ENCODE measurements around the gene TCAP. TPM values are rescaled to one million over a fixed set of nuclear protein-coding genes. Genes with fewer than 3 reads are reported as not detected.
A peak's percentile ranks its signal among the peaks of the same experiment; 100 is the strongest.

TCAP gene
- total RNA-seq, 1 experiment from 2014 or later: 0.19 TPM

DNA sequence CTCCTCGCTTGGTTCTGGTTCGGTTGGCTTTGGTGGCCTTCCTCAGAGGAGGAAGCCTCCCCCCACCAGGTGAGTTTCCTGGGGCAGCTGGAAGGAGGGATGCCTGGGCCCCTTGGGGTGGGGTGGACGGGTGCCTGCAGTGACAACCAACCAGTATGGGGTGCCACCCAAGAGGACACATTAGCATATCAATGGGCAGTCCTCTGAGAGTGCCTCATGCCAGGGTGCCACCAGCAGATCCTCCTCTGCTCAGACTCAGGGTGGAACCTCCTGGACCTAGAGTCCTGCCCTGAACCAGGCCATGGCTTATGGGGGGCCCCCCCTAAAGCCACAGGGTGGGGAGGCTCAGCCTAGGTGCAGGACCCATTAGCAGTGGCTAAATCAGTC lies 35.7 kb upstream of the TCAP start:
- no peak for DNase-seq (ENCODE audit: low spot score)

DNA sequence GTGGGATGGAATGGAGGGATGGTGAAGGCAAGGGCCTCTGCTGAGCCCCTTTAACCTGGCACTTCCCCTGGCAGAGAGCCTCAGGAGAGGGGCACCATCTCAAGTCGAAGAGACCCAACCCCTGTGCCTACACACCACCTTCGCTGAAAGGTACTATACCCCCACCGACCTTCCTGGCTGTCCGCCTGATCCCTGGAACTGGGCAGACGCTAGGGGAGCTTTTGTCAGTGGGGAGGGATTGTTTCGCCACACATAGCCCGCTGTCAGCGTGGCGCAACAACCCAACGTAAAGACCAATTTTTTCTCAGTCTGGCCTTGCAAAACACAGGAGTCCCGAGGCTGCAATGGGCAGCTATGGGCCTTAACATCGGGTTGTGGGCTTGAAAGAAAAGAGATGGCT lies 35.3 kb upstream of the TCAP start:
- no peak for DNase-seq (ENCODE audit: low spot score)

DNA sequence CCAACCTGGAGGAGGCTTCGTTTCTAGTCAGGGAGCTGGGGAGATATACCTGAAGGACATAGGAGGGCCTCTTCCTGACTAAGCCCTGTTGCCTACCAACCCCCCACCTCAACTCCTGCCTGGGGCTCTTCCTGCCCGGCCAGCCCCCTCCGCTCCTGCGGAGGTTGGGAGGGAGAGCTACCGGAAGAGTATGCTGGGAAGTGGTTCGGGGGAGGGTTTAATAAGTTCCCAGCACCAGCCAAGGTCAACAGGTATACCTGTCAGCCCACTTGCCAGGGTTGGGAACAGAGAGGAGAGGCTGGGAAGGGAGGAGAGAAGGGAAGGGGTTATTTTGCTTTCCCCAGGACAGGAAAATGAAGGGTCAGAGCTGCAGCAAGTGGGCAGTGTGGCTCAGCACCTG lies 33.7 kb upstream of the TCAP start:
- no peak for DNase-seq (ENCODE audit: low spot score)

DNA sequence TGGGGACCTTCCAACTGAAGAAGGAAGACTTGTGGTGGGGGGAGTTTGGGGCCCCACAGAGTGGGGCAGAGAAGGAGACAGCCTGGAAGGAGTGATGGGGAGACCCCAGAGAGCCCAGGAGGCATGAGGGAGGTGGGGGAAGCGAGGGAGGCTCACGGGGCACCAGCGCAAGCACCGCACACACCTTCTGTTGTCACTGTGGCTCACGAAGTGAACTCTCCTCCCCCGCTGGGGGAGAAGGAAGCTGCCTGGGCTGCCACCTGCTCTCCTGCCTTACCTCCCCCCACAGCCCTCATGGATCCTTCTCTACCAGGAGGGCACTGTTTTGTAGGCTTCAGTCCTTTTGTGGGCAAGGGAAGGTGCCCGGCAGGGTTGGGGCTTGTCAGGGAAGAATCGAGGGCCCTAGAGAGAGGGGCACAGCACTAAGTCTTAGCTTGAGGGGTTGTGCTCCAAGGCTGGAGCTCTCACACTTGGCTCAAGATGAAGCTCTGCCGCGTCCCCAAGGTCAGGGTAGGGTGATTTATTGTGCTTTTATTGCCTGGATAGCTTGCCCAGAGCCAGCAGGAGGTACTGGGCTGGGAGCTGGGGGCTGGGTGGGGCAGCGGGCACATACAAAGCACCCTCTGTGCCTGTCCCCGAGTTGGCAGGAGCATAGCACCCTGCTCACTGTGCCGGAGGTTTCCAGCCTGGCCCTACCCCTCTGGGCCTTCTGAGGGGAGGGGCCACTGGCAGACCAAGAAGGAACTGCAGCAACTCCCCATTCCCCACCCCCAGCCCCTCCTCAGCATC lies 32.8 kb upstream of the TCAP start:
- no peak for DNase-seq (ENCODE audit: low spot score)

DNA sequence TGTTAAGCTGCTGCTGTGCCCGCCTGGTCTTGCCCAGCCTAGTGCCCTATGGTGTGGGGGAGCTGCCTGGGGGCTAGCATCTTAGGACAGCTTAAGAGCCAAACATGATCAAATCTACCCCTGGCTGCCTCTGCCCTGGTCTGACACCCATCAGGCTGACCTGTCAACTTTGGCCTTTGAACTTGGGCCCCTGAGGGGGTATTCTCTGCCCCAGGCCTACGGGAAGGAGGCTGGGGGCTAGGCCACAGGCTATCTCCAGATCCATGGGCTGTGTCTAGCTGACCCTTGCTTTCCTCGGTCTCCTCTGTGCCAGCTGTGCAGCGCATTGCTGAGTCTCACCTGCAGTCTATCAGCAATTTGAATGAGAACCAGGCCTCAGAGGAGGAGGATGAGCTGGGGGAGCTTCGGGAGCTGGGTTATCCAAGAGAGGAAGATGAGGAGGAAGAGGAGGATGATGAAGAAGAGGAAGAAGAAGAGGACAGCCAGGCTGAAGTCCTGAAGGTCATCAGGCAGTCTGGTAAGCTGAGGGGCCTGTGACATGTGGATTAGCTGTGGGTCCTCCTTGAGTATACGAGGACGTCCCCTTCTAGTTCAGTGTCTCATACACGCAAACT lies 31.5 kb upstream of the TCAP start:
- no peak for DNase-seq (ENCODE audit: low spot score)

DNA sequence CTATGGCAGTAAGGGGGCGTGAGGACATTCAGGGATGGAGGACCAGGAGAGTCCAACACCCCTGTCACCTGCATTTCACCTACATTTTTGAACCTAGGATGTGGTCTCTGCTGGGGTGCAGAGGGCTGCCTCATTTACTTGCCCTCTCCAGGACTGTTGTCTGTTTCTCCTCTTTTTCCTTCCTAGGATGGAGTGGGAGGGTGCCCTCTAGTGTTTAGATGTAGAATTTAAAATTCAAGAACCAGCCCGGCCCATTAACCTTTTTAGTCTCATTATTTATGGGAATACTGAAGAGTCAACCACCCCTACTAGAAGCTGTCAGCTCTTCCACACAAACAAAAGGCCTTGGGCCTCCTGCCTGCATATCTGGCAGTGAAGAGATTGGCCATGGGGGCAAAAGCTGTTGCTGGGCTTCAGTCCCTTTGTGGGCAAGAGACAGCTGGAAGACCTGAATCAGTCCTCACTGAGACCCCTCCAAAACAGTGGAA lies 30.7 kb upstream of the TCAP start:
- DNase-seq (ENCODE audit: low spot score): no peak

DNA sequence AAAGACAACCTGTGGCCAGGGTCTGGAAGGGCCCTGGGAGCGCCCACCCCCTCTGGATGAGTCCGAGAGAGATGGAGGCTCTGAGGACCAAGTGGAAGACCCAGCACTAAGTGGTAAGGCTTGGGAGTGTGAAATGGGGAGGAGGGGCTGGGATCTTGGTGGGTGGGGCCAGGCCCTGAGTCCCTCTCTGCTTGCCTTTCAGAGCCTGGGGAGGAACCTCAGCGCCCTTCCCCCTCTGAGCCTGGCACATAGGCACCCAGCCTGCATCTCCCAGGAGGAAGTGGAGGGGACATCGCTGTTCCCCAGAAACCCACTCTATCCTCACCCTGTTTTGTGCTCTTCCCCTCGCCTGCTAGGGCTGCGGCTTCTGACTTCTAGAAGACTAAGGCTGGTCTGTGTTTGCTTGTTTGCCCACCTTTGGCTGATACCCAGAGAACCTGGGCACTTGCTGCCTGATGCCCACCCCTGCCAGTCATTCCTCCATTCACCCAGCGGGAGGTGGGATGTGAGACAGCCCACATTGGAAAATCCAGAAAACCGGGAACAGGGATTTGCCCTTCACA lies 29.5 kb upstream of the TCAP start:
- no peak for DNase-seq (ENCODE audit: low spot score)

DNA sequence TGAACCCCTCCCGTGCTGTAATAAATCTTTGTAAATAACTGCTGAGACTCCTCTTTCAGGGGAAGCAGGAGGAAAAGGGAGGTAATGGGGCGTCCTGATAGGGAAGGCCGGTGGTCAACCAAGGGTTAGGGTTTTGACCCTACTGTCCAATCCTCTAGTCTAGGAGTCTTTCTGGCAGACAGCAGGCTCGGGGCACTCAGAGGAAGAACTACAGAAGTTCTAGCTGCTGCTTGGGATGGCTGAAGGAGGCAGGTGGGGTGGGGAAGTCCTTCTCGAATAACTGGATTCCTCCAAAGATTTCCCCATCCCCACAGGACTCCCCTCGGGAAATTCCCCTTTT lies 28.6 kb upstream of the TCAP start:
- no peak for DNase-seq (ENCODE audit: low spot score)

DNA sequence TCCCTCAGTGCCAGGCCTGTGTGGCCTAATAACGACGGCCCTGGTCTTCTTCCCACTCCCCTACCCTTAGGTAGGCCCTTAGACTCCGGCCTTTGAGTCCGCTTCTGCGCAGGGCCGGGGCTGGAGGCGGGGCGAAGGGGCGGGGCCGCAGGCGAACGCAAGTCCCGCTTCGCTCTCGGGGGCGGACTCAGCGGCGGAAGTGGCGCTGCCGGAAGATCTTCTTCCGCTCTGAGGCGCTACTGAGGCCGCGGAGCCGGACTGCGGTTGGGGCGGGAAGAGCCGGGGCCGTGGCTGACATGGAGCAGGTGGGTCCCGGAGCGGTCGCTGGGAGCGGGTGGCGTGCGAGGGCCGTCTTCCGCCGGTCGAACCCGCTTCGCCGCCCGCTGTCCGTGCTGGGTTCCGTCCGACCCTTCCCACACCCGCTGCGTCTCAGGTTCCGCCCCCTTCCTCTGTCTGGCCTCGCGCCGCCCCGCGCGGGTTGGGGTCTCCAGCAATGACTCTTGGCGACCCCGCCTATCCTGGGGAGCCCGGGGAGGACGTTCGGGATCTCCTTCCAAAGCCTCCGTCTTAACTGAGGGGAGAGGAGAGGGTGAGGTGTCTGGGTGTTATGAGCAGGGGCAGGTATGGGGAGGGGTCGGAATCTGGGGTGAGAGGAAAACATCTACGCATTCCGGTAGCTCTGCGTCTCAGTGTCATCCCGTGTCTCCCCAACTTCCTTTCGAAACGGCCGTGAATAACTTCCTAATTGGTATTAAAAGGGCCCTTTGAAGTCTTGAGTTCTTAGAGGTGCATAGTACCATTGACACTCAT lies 28.0 kb upstream of the TCAP start, which contains the start of gene STARD3:
Gene STARD3, plus strand, starts transcription at position 218 of the 810 bp plus-strand sequence. CDS start 16,388 bp downstream, outside the sequence.
- peak; percentile 76 for DNase-seq (ENCODE audit: low spot score)

DNA sequence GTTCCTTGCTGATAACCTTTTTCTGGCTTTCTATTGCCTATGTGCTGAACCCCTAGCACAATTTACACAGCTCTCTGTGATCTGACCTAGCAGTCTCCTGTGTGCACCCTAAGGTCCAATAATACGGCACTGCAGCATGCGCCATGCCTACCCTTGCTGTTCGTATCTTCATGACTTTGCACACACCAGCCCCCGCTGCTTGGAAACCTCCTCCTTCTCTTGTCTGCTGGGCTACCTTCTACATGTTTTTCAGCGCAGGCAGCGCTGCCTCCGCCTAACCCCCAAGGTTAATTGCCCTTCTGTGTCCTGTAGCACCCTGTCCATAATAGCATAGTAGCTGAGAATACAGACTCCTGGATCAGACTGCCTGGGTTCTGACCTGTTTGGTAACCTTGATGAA lies 26.8 kb upstream of the TCAP start:
- DNase-seq (ENCODE audit: low spot score): no peak

DNA sequence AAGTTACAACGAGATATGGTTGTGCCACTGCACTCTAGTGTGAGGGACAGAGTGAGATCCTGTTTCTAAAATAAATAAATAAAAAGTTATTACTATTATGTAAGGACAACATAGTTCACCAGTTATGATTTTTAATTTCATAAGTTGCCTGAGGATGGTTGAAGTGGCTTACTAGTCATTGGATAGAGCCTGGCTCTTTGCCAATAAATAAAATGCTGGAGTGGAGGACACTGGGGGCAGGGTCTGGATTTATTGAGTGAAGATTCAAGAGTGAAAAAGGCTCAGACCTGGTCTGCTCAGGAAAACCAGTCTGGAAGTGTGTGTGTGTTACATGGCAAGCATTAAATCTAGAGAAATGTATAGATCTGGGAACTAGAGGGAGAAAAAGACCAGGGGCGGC lies 26.1 kb upstream of the TCAP start:
- no peak for DNase-seq (ENCODE audit: low spot score)

DNA sequence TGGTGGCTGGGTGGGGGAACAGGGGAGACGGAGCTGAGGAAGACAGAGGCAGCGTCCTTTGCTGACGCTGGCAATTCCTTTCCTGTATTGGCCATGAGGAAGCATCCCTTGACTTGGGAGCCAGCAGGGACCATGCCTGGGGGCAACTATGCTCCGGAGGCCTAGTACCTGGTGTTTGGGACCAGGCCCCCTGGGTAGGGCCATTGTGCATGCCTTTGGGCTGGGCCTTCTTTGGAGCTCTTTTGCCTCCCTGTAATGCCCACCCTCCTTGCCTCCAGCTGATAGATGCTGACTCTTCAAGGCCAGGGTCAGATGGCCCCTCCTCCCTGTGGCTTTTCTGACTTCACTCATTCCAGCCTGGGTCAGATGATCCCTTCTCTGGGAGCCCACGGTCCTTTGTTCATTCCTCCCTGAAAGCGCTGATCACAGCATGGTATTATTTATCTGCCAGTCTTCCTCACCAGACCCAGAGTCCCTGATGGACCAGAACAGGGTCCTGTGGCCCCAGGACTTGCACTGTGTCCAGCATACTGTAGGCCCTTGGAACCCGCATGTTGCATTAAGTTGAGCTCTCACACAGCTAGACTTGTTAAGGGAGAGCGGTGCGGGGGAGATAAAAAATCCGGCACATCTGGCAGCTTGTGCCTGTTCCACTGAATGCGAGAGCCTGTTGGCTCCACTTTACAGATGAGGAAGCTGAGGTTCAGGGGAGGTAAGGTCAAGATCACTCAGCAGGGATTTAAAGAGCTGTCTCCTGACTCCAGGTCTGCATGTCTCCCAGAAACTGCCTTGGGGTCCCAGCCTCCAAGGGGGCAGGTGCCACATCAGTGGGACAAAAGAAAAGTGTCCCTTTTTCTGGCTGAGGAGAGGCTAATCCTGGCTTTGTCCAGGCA lies 25.3 kb upstream of the TCAP start:
- no peak for DNase-seq (ENCODE audit: low spot score)

DNA sequence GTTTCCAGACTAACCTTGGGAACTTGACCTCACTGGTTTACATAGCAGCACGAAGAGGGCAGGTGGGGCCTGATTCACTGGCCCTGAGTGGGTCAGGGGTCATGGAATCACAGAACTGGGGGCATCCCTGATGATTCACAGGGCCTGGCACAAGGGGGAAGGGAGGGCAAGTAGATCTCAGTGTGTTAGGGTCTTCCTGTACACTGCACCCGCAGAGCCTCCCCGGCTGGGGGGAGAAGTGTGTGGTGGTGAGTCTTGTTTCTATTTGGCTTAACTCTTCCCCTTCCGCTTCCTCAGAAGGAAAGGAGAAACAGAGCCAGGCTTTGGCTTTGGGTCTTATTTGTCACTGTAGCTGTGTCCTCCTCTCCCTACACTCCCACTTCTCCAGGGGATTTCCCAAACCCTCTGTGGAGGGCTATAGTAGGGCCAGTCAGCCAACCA lies 24.5 kb upstream of the TCAP start:
- no peak for DNase-seq (ENCODE audit: low spot score)

DNA sequence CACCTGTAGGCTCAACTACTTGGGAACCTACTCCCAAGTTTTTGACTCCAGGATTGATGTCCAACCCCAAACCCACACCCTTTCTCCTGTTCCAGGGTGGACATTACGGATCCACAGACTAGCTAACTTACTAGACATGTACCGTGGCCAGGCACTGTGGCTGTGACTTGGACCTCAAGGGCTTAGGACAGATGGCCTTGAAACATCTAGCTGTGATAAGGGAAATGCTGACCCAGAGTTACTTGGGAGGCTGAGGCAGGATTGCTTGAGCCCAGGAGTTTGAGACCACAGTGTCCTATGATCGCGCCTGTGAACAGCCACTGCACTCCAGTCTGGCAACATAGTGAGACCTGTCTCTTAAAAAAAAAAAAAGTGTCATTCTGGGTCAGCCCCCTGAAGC lies 24.1 kb upstream of the TCAP start:
- no peak for DNase-seq (ENCODE audit: low spot score)

DNA sequence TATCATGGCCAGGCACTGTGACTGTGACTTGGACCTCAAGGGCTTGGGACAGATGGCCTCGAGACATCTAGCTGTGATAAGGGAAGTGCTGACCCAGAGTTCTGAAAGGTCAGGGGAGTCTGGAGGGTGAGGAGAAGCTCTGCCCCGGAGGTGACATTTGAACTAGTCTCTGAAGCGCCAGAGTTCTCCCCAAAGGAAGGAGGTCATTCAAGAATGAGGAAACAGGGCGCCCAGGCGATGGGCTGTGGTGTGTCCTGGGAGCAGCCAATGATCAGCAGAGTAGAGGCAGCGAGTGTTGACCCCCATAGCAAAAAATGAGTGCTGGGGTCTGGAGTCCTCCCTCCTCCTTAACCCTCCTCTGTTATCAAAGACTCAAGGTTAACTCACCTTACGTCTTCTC lies 23.3 kb upstream of the TCAP start:
- DNase-seq (ENCODE audit: low spot score): no peak

DNA sequence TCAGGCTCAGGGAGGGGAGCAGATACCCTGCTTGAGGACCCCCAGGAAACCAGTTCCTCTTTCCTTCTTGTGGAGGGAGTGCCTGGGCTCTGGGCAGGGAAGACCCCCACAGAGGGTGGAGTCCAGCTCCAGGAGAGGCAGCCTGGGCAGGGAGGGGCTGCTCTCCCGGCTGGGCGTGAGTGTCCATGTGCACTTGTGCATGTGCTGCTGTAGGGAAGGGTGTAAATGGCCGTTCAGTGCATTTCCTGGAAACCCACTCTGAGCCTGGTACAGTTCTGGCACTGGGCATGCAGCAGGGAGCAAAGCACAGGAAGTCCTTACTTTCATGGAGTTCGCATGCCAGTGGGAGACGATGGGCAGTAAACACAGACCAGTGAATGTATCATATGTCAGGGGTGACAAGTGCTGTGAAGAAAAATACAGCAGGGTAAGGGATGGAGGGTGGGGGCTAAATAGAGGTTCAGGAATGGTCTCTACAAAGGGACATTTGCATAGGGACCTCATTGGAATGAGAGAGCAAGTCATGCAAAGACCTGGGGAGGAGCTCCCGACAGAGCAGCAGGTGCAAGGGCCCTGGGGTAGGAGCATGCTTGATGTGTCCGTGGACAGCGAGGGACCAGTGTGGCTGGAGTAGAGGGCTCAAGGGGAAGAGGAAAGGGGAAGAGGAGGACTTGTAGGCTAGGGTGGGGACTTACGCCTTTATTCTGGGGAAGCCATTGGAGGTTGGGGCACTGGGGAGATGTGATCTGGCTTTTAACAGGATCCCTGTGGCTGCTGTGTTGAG lies 22.7 kb upstream of the TCAP start:
- DNase-seq (ENCODE audit: low spot score): no peak

DNA sequence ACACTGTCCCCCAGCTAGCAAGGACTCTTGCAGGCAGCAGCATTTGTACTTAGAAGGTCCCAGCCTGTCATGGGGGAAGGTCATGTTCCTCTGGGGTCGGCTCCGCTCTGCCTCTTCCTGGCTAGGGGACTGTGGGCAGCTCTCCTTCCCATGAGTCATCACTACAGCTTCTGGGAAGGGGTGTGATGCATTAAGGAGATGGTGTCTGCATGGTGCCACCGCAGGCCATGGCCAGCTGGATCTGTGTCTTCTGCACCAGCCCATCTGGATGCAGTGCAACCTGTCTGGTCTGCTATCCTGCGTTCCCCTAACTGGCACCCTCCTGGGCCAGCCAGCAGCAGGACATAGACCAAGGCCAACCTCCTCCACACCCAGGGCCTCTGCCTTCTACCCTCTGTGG lies 21.9 kb upstream of the TCAP start:
- peak; percentile 51 for DNase-seq (ENCODE audit: low spot score)

DNA sequence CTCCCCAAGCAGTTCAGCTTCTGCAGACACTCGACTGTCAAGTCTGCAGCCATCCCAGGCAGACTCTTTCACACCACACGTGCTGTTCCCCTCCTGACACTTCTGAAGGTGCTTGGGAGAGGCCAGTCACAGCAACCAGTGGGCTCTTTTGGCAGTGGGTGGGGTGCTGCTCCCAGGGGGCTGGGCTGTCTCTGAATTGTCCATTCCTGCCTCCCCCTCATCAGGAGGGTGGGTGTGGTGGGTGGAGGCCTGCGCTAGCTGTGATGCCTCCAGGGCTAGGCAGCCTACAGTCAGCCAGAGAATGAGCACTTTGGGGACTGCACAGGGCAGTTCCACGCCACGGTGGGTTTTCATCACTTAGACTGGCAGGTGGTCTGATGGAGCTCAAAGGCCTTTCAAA lies 17.9 kb upstream of the TCAP start:
- DNase-seq (ENCODE audit: low spot score): no peak

DNA sequence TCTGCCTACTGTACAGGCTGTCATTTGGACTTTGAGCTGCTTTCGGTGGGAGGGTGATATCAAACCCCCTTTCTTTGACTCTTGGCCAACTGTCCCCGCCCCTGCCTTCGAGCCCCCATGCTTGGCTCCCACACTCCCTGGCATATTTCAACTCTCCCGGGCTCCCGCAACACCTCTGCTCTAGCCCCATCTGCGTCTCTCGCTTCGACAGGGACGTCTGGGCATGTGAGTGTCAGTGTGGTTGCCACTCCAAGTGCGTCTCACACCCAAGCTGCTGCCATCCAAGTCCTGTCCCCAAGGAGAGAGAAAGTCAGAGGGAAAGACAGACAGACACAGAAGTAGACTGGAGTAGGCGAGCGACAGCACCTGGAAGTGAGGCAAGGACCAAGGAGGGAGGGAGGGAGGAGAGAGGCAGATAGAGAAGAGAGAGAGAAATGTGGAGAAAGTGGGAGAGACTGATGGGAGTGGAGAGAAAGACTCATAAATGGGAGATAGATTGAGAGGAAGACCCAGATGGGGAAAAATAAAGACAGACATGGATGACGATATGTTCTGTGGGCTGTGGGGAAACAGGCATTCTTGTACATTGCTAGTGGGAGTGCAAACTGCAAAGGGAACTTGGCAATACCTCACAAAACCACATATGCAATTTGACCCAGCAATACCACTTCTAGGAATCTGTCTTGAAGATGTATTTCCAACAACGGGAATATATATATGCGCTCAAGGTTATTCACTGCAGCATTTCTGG lies 16.4 kb upstream of the TCAP start:
- DNase-seq (ENCODE audit: low spot score): no peak

DNA sequence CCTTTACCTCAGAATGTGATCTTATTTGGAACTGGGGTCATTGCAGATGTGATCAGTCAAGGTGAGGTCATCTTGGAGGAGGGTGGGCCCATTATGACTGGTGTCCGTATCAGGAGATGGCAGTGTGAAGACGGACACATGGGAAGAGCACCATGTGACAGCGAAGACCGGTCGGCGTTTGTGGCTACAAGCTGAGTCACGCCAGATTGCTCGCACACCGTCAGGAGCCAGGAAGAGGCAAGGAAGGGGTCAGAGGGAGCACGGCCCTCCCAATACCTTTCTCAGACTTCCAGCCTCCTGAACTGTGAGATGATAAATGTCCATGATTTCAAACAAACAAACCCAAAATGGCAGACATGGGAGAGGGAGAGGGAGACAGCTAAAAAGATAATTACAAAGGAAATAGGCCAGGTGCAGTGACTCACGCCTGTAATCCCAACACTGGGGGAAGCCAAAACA lies 15.0 kb upstream of the TCAP start:
- DNase-seq (ENCODE audit: low spot score): peak; percentile 94

All from A172 (cell line).